IPS-20b (cell line): ENCODE results near the gene OR10AD1.

Source experiments
- H3K27ac ChIP-seq: one replicate; pipeline ENCODE4 v1.5.1; 2013; ENCODE audit warnings: low read length
- H3K27me3 ChIP-seq: 2 replicates; pipeline ENCODE4 v1.6.1; 2013; ENCODE audit warnings: mild to moderate bottlenecking, low read length, inconsistent platforms; ENCODE audit not compliant: insufficient read depth
- H3K36me3 ChIP-seq: 2 replicates; pipeline ENCODE4 v1.6.1; 2013; ENCODE audit warnings: low read depth, mild to moderate bottlenecking, inconsistent platforms, low read length, moderate library complexity; ENCODE audit not compliant: insufficient read depth
- H3K4me1 ChIP-seq: 2 replicates; pipeline ENCODE4 v1.6.1; 2013; ENCODE audit warnings: mild to moderate bottlenecking, control low read depth, inconsistent platforms, low read length, moderate library complexity; ENCODE audit not compliant: insufficient read depth
- H3K4me3 ChIP-seq: 2 replicates; pipeline ENCODE4 v1.5.1; 2013; ENCODE audit warnings: mild to moderate bottlenecking, low read length, inconsistent platforms
- H3K9ac ChIP-seq: 2 replicates; pipeline ENCODE4 v1.6.1; 2013; ENCODE audit warnings: low read depth, mild to moderate bottlenecking, inconsistent platforms, low read length, moderate library complexity
- H3K9me3 ChIP-seq: 2 replicates; pipeline ENCODE4 v1.6.1; 2013; ENCODE audit warnings: mild to moderate bottlenecking, low read depth, low read length, inconsistent platforms; ENCODE audit not compliant: insufficient read depth

Gene OR10AD1

DNA sequence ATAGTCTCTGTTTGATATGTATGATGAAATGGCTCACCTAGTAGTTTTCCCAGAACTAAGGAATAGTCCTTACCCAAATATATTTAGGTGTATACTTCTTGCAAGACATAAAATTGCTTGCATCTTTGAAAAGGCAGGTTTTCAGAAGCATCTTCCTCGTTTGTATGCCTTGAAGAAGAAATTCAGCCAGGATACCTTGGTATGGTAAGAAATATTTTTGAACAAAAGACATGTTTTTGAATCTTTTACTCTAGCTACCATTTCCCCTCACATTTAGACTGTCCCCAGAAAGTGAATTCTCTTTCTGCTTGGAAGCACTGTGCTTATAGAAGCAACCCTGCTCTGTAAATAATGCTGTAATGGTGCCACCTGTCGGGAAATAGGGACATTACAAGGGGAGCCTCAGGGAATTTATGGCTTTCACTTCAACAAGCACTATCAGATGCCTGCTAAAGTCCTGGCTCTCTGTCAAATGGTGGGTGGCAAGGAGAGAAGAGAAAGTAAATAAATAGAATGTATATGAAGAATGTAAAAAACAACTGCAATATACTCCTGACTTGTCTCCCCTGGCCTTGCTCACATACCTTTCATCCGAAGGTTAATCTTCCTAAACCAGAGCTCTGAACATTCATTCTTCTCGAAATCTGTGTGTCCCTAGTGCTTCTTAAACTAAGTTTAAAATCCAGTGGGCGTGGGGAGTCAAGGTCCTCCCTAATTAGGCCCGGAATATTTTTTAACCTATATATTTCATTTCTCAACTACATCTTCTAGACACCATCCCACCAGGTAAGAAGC, 13.6 kb downstream of the OR10AD1 start:
- H3K4me3 ChIP-seq = no peak overlapping the region
- H3K9ac ChIP-seq = no peak overlapping the region
- peaks cover 87% of the 10 kb centered on the region for H3K27me3 ChIP-seq
- no peaks in the 10 kb centered on the region for H3K36me3 ChIP-seq
- H3K4me1 ChIP-seq = peaks cover 7% of the 10 kb centered on the region; the same call in 1 of the 2 replicates
- no peak overlapping the region for H3K27ac ChIP-seq
- H3K9me3 ChIP-seq = no peaks in the 10 kb centered on the region

DNA sequence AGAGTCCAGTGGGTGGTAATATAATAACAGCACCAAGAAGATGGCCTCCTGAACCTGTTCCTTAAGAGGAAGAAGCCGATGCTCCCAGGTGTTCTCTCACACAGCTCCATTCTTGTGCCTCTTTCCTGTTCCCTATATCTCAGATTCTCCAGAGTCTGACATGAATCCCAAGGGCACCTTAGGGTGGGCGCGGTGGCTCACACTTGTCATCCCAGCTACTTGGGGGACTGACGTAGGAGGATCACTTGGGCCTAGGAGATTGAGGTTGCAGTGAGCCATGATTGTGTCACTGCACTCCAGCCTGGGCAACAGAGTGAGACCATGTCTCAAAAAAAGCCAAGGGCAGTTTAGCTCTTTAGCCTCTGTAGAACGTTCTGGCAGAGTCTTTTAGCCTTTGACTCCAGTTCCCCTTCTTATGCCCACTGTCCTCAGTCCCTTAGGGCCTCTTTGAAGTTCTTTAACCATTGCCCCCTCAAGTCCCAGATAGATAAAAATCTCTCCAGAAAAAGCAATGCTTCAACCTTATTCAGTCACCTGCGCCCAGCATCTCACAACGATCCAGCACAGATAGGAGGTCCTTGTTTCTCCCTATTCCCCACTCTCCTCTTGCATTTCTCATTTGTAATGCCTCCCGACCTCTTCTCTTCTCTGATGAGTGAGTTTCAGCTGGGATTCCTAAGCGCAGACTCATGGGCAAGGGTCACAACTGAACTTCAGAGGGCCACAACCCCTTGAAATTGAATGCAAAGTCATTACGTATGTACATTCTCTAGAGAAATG, 15.0 kb downstream of the OR10AD1 start:
- Histone ChIP-seq H3K4me1 (peaks cover 7% of the 10 kb centered on the region; the same call in 1 of the 2 replicates), H3K9ac (no peak overlapping the region), H3K27me3 (peaks cover 87% of the 10 kb centered on the region)

DNA sequence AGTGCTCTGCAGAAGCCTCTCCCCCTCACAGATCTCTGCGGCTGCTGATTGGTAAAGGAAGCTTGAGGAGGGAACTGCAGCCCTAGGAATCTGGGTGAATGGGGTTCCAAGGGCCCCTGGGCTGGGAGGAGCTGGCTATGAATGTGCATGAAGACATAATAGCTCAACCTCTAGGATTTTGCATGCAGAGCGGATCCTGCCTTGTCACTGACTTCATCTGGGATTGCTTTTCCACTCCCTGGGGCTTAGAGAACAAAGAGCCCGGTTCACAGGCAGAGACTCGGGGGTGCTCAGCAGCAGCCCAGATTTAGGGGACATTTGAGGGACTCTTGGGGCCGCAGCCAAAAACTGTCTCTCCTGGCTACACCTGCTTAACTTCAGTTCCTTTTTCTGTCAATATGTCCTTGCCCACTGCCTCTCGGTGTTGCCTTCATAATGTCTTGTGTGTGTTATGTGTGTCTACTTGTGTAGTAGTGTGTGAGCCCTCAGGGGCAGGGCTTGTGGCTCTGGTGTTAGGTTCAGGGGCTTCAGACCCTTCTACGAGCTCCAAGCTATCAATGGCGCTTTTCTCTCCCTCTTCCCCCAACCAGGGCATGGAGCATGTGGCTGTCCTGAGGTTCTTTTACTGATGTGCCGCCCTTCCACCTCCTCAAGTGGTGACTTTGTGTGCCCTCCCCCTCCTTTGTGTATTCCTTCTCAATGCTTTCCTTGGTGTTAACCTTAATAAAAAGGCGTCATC, 17.7 kb downstream of the OR10AD1 start:
- Histone ChIP-seq H3K4me3 (peak overlapping the region; percentile 81; the same call in 1 of the 2 replicates), H3K4me1 (peaks cover 13% of the 10 kb centered on the region; the same call in 1 of the 2 replicates), H3K27ac (no peak overlapping the region), H3K9me3 (no peaks in the 10 kb centered on the region), H3K27me3 (peaks cover 93% of the 10 kb centered on the region), H3K36me3 (no peaks in the 10 kb centered on the region), H3K9ac (no peak overlapping the region)

More for the DNA sequence above, 15.0 kb downstream of the OR10AD1 start:
- no peaks in the 10 kb centered on the region for H3K36me3 ChIP-seq
- no peak overlapping the region for H3K4me3 ChIP-seq
- no peaks in the 10 kb centered on the region for H3K9me3 ChIP-seq
- H3K27ac ChIP-seq = no peak overlapping the region

DNA sequence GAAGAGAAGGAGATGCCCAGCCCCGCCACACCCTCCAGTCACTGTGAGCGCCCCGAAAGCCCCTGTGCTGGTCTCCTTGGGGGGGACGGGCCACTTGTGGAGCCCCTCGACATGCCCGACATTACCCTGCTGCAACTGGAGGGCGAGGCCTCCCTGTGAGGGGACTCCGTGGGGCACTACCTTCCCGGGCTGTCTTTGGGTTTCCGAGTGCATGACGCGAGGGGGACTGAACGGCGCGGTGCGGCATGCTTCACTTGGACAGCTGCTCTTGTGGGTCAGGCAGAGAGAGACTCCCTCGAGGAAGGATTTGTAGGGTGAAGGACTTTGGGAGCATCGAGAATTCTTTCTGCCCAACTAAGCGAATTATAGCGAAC, 18.6 kb downstream of the OR10AD1 start:
- H3K27ac ChIP-seq = no peak overlapping the region
- peak overlapping the region; percentile 81; the same call in 1 of the 2 replicates for H3K4me3 ChIP-seq
- peaks cover 13% of the 10 kb centered on the region; the same call in 1 of the 2 replicates for H3K4me1 ChIP-seq
- no peaks in the 10 kb centered on the region for H3K36me3 ChIP-seq
- H3K9ac ChIP-seq = no peak overlapping the region; the same call in 1 of the 2 replicates
- peaks cover 93% of the 10 kb centered on the region for H3K27me3 ChIP-seq
- no peaks in the 10 kb centered on the region for H3K9me3 ChIP-seq

DNA sequence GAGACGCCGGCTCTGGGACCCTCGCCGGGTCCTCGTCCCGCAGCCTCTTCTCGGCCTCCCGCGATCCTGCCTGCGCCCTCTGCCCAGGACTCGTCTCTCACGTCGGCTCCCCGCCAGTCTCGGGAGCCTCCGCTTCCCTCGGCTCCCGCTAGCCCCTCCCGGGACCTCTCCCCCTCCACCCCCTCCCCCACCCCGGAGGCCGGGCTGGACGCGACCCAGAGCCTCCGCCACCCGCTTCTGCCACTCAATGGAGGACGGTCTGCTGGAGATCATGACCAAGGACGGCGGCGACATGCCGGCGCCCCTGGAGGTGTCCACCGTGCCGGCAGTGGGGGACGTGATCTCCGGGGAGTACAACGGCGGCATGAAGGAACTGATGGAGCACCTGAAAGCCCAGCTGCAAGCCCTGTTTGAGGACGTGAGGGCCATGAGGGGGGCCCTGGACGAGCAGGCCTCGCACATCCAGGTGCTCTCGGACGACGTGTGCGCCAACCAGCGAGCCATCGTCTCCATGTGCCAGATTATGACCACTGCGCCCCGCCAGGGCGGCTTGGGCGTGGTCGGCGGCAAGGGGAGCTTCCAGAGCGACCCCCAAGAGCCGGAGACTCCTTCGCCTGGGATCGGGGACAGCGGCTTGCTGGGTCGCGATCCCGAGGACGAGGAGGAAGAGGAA, 19.1 kb downstream of the OR10AD1 start:
- Histone ChIP-seq H3K4me1 (peaks cover 13% of the 10 kb centered on the region; the same call in 1 of the 2 replicates), H3K36me3 (no peaks in the 10 kb centered on the region), H3K27ac (no peak overlapping the region), H3K4me3 (peak overlapping the region; percentile 81), H3K9ac (peak overlapping the region; percentile 16; the same call in 1 of the 2 replicates), H3K9me3 (no peaks in the 10 kb centered on the region), H3K27me3 (peaks cover 96% of the 10 kb centered on the region)

DNA sequence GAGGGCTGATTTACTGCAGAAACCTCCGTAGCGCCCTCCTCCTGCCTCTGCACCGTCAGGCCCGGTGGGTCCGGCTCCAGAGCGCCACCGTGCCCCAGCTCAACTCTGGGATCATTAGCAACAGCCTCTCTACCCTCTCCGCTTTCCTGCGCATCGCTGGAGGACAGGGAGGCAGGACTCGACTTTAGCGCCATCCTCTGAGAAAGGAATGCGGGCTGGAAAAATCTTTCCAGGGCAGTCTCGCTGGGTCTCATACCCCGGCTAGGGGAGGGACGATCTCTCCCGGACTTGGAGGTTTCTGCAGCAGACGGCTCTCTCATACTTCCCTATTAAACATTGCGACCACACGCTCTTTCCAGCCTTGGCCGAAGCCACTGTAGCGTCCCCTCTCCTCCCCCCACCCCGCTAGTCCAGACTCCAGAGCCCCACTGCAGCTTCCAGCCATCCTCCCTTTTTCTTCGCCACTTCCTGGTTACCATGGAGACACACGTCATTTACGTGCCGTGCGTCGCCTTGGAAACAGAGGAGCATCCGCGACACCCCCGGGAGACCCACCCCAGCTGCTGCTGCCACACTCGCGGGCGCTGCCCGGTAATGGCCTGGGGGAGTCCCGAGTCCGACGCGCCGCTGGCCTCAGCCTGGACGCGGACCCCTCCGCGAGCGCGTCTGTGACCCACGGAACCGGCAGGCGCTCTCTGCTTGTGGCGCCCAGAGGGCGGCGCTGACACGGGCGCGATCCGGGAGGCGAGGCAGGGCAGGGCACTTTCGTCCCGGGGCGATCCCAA, 19.8 kb downstream of the OR10AD1 start, which contains the start of gene CCDC184:
CCDC184 (plus strand) TSS at position 554 of the 785 bp plus-strand sequence. CDS start 479 bp downstream, outside the sequence.
- peaks cover 91% of the 10 kb centered on the region for H3K27me3 ChIP-seq
- peak within 1 kb of the TSS; percentile 40; the same call in 1 of the 2 replicates for H3K9ac ChIP-seq
- H3K36me3 ChIP-seq = no peaks in the 10 kb centered on the region
- H3K4me3 ChIP-seq = peak within 1 kb of the TSS; percentile 81
- H3K9me3 ChIP-seq = no peaks in the 10 kb centered on the region
- H3K4me1 ChIP-seq = peaks cover 13% of the 10 kb centered on the region; the same call in 1 of the 2 replicates
- no peak within 1 kb of the TSS for H3K27ac ChIP-seq

DNA sequence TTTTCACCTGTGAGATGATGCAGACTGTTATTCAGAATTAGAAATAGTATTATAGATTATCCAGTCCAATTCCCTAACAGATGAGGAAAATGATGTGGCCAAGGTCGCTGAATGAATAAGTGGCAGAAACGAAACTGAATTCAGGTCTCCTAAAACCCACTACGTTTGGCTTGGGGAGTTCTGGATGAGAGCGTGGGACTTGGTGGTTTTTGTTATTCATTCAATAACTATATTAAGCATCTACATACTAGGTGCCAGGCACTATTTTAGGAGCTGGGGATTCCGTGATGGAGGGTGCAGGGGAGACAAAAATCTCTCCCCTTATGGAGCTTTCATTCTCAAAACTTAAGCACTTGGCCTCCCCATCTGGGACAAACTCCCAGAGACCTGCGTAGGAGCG, 20.5 kb downstream of the OR10AD1 start:
- Histone ChIP-seq H3K4me1 (peaks cover 13% of the 10 kb centered on the region; the same call in 1 of the 2 replicates), H3K9ac (peak overlapping the region; percentile 40; the same call in 1 of the 2 replicates), H3K4me3 (peak overlapping the region; percentile 81), H3K27ac (no peak overlapping the region), H3K36me3 (no peaks in the 10 kb centered on the region), H3K9me3 (no peaks in the 10 kb centered on the region), H3K27me3 (peaks cover 85% of the 10 kb centered on the region)

DNA sequence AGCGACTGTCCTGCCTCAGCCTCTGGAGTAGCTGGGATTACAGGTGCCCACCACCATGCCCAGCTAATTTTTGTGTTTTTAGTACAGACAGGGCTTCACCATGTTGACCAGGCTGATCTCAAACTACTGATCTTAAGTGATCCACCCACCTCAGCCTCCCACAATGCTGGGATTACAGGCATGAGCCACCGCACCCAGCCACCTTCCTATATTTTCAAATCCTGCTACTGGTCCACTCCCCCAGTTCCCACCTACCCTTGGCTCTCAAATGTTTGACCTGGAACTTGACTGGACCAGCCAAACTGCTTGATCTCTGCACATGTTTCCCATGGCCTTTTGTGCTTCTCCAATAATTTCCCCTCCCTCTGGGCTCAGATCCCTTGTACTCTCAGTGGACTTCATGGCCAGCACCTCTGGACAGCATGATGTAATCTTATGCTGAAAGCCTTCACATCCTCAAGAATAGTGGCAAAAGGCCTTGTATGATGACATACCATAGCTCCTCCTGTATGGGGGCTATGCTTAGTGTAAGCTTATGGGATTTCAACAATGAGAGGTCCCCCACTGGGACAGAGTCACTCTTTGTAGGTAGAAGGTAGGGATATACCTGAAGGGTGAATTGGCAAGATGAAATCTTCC, 22.1 kb downstream of the OR10AD1 start:
- H3K9ac ChIP-seq = no peak overlapping the region
- H3K4me3 ChIP-seq = no peak overlapping the region
- peaks cover 76% of the 10 kb centered on the region for H3K27me3 ChIP-seq
- H3K36me3 ChIP-seq = no peaks in the 10 kb centered on the region
- no peak overlapping the region for H3K27ac ChIP-seq
- H3K4me1 ChIP-seq = peaks cover 22% of the 10 kb centered on the region; the same call in 1 of the 2 replicates
- H3K9me3 ChIP-seq = no peaks in the 10 kb centered on the region

DNA sequence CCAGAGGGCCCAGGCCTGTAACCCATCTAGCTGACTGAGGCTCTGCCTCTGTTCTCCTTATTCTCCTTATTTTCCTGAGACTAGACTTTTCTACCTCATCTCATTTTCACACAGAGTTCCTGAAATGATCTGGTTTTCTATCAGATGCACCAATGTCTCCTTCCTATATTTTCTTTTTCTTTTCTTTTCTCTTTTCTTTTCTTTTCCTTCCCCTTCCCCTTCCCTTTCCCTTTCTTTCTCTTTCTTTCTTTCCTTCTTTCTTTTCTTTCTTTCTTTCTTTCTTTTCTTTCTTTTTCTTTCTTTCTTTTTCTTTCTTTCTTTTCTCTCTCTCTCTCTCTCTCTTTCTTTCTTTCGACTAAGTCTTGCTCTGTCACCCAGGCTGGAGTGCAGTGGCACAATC, 22.7 kb downstream of the OR10AD1 start:
- Histone ChIP-seq H3K27ac (no peak overlapping the region), H3K9me3 (no peaks in the 10 kb centered on the region), H3K4me3 (no peak overlapping the region), H3K4me1 (peaks cover 17% of the 10 kb centered on the region; the same call in 1 of the 2 replicates), H3K9ac (no peak overlapping the region), H3K27me3 (peaks cover 70% of the 10 kb centered on the region), H3K36me3 (no peaks in the 10 kb centered on the region)

DNA sequence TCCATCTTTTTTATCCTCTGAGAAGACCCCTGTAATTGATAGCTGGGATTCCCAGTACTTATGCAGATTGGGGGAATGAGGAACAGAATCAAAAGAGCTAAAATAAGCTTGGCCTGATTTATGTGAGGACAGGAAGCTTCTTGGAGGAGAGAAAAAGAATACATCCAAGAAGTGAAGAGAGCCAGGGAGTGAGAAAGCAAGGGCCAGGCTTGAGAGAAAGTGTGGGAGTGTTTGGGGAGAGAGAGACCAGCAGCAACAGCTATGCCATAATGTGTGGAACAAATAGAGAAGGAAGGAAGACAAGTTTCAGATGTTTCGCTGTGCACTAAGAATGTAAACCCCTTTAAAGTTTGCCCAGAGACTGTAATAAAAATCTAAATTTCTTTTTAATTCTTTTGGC, 23.6 kb downstream of the OR10AD1 start:
- H3K27ac ChIP-seq = no peak overlapping the region
- H3K4me1 ChIP-seq = peaks cover 15% of the 10 kb centered on the region; the same call in 1 of the 2 replicates
- no peaks in the 10 kb centered on the region for H3K36me3 ChIP-seq
- no peak overlapping the region for H3K4me3 ChIP-seq
- peaks cover 61% of the 10 kb centered on the region for H3K27me3 ChIP-seq
- H3K9me3 ChIP-seq = no peaks in the 10 kb centered on the region
- H3K9ac ChIP-seq = no peak overlapping the region
